IMR-90 (cell line): Measurements from ENCODE around the gene MANSC1. TPM values are rescaled to one million over a fixed set of nuclear protein-coding genes. Genes with fewer than 3 reads are reported as not detected.

Source experiments
- ATAC-seq: fragments of 200-7000 bp; cut with Tn5 transposase; 2 replicates; pipeline ENCODE4 v1.9.1; 2020; ENCODE audit warnings: low read depth, mild to moderate bottlenecking, moderate library complexity
- BruUV-seq: library from RNA; stranded (reverse); fragments of 400-500 nt; replicated peaks from 2 replicates; lab custom pipeline; 2021; lab: Mats Ljungman, UMichigan
- CTCF ChIA-PET: fragments of 300-600 bp; formaldehyde crosslinking; extraction: SDS; loops from one replicate; lab custom pipeline; 2021; ENCODE audit warnings: antibody characterized with exemption; lab: Yijun Ruan, JAX
- POLR2A ChIA-PET: fragments of 300-600 bp; sonication (Branson Sonifier 250); formaldehyde crosslinking; loops from one replicate; lab custom pipeline; 2022; ENCODE audit warnings: antibody characterized with exemption; ENCODE audit not compliant: unreplicated experiment; lab: Charles Lee
- DNase-seq: peaks from one replicate; pipeline ENCODE4 v3.0.0; 2013
- H2AFZ ChIP-seq: replicated peaks from 2 replicates; pipeline ENCODE3; 2013; ENCODE audit warnings: low read length, mild to moderate bottlenecking; ENCODE audit not compliant: poor library complexity
- H2AK5ac ChIP-seq: 2 replicates; pipeline ENCODE4 v1.6.1; 2013; ENCODE audit warnings: low read depth, low read length, inconsistent platforms
- H2AK9ac ChIP-seq: replicated peaks from 2 replicates; pipeline ENCODE3; 2013; ENCODE audit warnings: mild to moderate bottlenecking, low read depth, low read length, moderate library complexity; ENCODE audit not compliant: poor library complexity
- H2BK120ac ChIP-seq: 2 replicates; pipeline ENCODE4 v1.6.1; 2013; ENCODE audit warnings: low read depth, low read length, inconsistent platforms
- H2BK15ac ChIP-seq: 3 replicates; pipeline ENCODE4 v1.6.1; 2013; ENCODE audit warnings: low read depth, low read length, inconsistent platforms
- H2BK20ac ChIP-seq: 2 replicates; pipeline ENCODE4 v1.6.1; 2013; ENCODE audit warnings: low read depth, mild to moderate bottlenecking, inconsistent platforms, low read length, moderate library complexity
- H2BK5ac ChIP-seq: 2 replicates; pipeline ENCODE4 v1.6.1; 2013; ENCODE audit warnings: mild to moderate bottlenecking, low read depth, low read length, inconsistent platforms; ENCODE audit not compliant: poor library complexity, severe bottlenecking
- H3K14ac ChIP-seq: replicated peaks from 2 replicates; pipeline ENCODE4 v1.6.1; 2013; ENCODE audit warnings: low read depth, low read length, inconsistent platforms
- H3K18ac ChIP-seq: 2 replicates; pipeline ENCODE4 v1.6.1; 2013; ENCODE audit warnings: low read depth, low read length, control low read depth
- H3K23ac ChIP-seq: 2 replicates; pipeline ENCODE4 v1.6.1; 2013; ENCODE audit warnings: low read depth, low read length, inconsistent platforms
- H3K27ac ChIP-seq: 2 replicates; pipeline ENCODE4 v1.5.1; 2013; ENCODE audit warnings: mild to moderate bottlenecking, control low read depth, low read length; ENCODE audit not compliant: insufficient read depth
- H3K27me3 ChIP-seq: 2 replicates; pipeline ENCODE4 v1.6.1; 2013; ENCODE audit warnings: low read length; ENCODE audit not compliant: control insufficient read depth, insufficient read depth
- H3K36me3 ChIP-seq: 2 replicates; pipeline ENCODE4 v1.6.1; 2013; ENCODE audit warnings: low read length, mixed read lengths; ENCODE audit not compliant: control insufficient read depth, insufficient read depth
- H3K4ac ChIP-seq: 2 replicates; pipeline ENCODE4 v1.6.1; 2013; ENCODE audit warnings: low read depth, low read length, inconsistent platforms
- H3K4me1 ChIP-seq: 2 replicates; pipeline ENCODE4 v1.6.1; 2013; ENCODE audit warnings: low read length, mixed read lengths; ENCODE audit not compliant: control insufficient read depth, insufficient read depth
- H3K4me2 ChIP-seq: 2 replicates; pipeline ENCODE4 v1.6.1; 2013; ENCODE audit warnings: low read depth, mild to moderate bottlenecking, control low read depth, low read length, moderate library complexity
- H3K4me3 ChIP-seq: 2 replicates; pipeline ENCODE4 v1.5.1; 2013; ENCODE audit warnings: low read depth, mild to moderate bottlenecking, control low read depth, low read length, moderate library complexity; ENCODE audit not compliant: insufficient read depth
- H3K56ac ChIP-seq: 2 replicates; pipeline ENCODE4 v1.6.1; 2013; ENCODE audit warnings: low read length, inconsistent platforms; ENCODE audit not compliant: insufficient read depth; ENCODE audit errors: extremely low read depth
- H3K79me1 ChIP-seq, 2 experiments: 2 replicates each; pipeline ENCODE4 v1.6.1; 2013; ENCODE audit warnings: low read length in 2 of 2, inconsistent platforms in 1 of 2, low read depth in 1 of 2
- H3K9ac ChIP-seq: 2 replicates; pipeline ENCODE4 v1.6.1; 2013; ENCODE audit warnings: low read depth, low read length, control low read depth
- H3K9me1 ChIP-seq: 2 replicates; pipeline ENCODE4 v1.6.1; 2013; ENCODE audit warnings: low read length, inconsistent platforms; ENCODE audit not compliant: insufficient read depth
- H3K9me3 ChIP-seq: 2 replicates; pipeline ENCODE4 v1.6.1; 2013; ENCODE audit warnings: low read length; ENCODE audit not compliant: control insufficient read depth, insufficient read depth
- H4K20me1 ChIP-seq: 2 replicates; pipeline ENCODE4 v1.6.1; 2013; ENCODE audit warnings: low read length, inconsistent platforms; ENCODE audit not compliant: insufficient read depth
- H4K5ac ChIP-seq: 2 replicates; pipeline ENCODE4 v1.6.1; 2013; ENCODE audit warnings: mild to moderate bottlenecking, low read depth, low read length, control low read depth
- H4K8ac ChIP-seq, 2 experiments: 2 replicates each; pipeline ENCODE4 v1.6.1; 2013; ENCODE audit warnings: low read depth in 2 of 2, low read length in 2 of 2, control low read depth in 1 of 2, inconsistent platforms in 1 of 2
- H4K91ac ChIP-seq: 2 replicates; pipeline ENCODE4 v1.6.1; 2013; ENCODE audit warnings: low read depth, low read length, inconsistent platforms; ENCODE audit not compliant: insufficient read depth
- BHLHE40 ChIP-seq: fragments of 150-350 bp; IDR thresholded peaks from 2 replicates; pipeline ENCODE4 v1.6.1; 2016; ENCODE audit warnings: mild to moderate bottlenecking, low read depth, low read length
- CEBPB ChIP-seq: IDR thresholded peaks from 2 replicates; pipeline ENCODE4 v1.6.1; 2012; ENCODE audit warnings: low read depth, low read length, improper control_type of control experiment
- CHD1 ChIP-seq: IDR thresholded peaks from 2 replicates; pipeline ENCODE4 v1.6.1; 2012; ENCODE audit warnings: low read depth, low read length, improper control_type of control experiment
- CTCF ChIP-seq: conservative IDR thresholded peaks from 2 replicates; pipeline ENCODE4 v1.5.1; 2012; ENCODE audit warnings: mild to moderate bottlenecking, low read depth, low read length, improper control_type of control experiment
- ELK1 ChIP-seq: fragments of 150-350 bp; IDR thresholded peaks from 2 replicates; pipeline ENCODE4 v1.6.1; 2016; ENCODE audit warnings: low read depth, mild to moderate bottlenecking, low read length, moderate library complexity, borderline replicate concordance
- FOS ChIP-seq: fragments of 150-350 bp; IDR thresholded peaks from 2 replicates; pipeline ENCODE4 v1.6.1; 2016; ENCODE audit warnings: low read depth, low read length
- MAFK ChIP-seq: IDR thresholded peaks from 2 replicates; pipeline ENCODE4 v1.6.1; 2012; ENCODE audit warnings: low read depth, low read length, improper control_type of control experiment
- MAZ ChIP-seq: IDR thresholded peaks from 2 replicates; pipeline ENCODE4 v1.6.1; 2012; ENCODE audit warnings: low read depth, mild to moderate bottlenecking, low read length, improper control_type of control experiment, moderate library complexity, borderline replicate concordance
- MXI1 ChIP-seq: IDR thresholded peaks from 2 replicates; pipeline ENCODE4 v1.6.1; 2012; ENCODE audit warnings: low read depth, mild to moderate bottlenecking, low read length, moderate library complexity, borderline replicate concordance
- NFE2L2 ChIP-seq: fragments of 150-350 bp; IDR thresholded peaks from 2 replicates; pipeline ENCODE4 v1.6.1; 2016; ENCODE audit warnings: low read depth, mild to moderate bottlenecking, low read length
- POLR2A ChIP-seq: IDR thresholded peaks from 2 replicates; pipeline ENCODE4 v1.6.1; 2012; ENCODE audit warnings: mild to moderate bottlenecking, low read depth, low read length
- RAD21 ChIP-seq: IDR thresholded peaks from 2 replicates; pipeline ENCODE4 v1.6.1; 2012; ENCODE audit warnings: low read length, improper control_type of control experiment
- RCOR1 ChIP-seq: IDR thresholded peaks from 2 replicates; pipeline ENCODE4 v1.6.1; 2012; ENCODE audit warnings: mild to moderate bottlenecking, low read length, improper control_type of control experiment; ENCODE audit not compliant: insufficient replicate concordance
- RFX5 ChIP-seq: IDR thresholded peaks from 2 replicates; pipeline ENCODE4 v1.8.0; 2012; ENCODE audit warnings: low read depth, mild to moderate bottlenecking, low read length, moderate library complexity
- SMC3 ChIP-seq: fragments of 150-350 bp; IDR thresholded peaks from 2 replicates; pipeline ENCODE4 v1.6.1; 2016; ENCODE audit warnings: low read depth, mild to moderate bottlenecking, antibody characterized with exemption, low read length, moderate library complexity
- USF2 ChIP-seq: fragments of 150-350 bp; IDR thresholded peaks from 2 replicates; pipeline ENCODE4 v1.6.1; 2017; ENCODE audit warnings: mild to moderate bottlenecking, antibody characterized with exemption, low read length, low read depth
- WGBS, 2 experiments: methylation state at CpG; one replicate each; pipeline versions ENCODE4 v1.1.5 to v1.1.7; 2013; ENCODE audit warnings: missing lambda C conversion rate in 2 of 2; ENCODE audit not compliant: insufficient read length in 1 of 2; ENCODE audit errors: extremely low coverage in 2 of 2; 5-methylcytosine and 5-hydroxymethylcytosine counted together
- dilution Hi-C: fragments of 300-500 bp; cut with HindIII; formaldehyde crosslinking; loops from one replicate; pipeline ENCODE4 v1.14.3; 2018; ENCODE audit warnings: low sequenced_read_pairs; ENCODE audit not compliant: unreplicated experiment
- in situ Hi-C: fragments of 300-500 bp; cut with MboI; formaldehyde crosslinking; loops from 3 replicates; pipeline ENCODE4 v1.14.3; 2019; ENCODE audit warnings: low sequenced_read_pairs, inconsistent platforms, mixed read lengths
- intact Hi-C: fragments of 100-400 bp; cut with micrococcal nuclease; formaldehyde crosslinking; loops from 2 replicates; pipeline ENCODE4 v1.10.0; 2022
- polyA plus RNA-seq, 3 experiments: library from polyadenylated mRNA; depleted of rRNA; stranded (reverse); fragments of >200 nt; gene quantifications; 2 replicates each; pipeline ENCODE4 v1.2.3, GENCODE V29; 2012; ENCODE audit warnings: low replicate concordance in 1 of 3
- total RNA-seq: library from RNA; depleted of rRNA; stranded (reverse); fragments of >200 nt; gene quantifications from 2 replicates; pipeline ENCODE4 v1.2.3, GENCODE V29; 2012

The MANSC1 gene
- total and polyA plus RNA-seq, 2 of the 4 experiments (the other 2 are of a cell fraction) = 1.1 to 2.2 TPM

- Histone ChIP-seq H3K23ac (no peak overlapping the region), H3K18ac (no peak overlapping the region; the same call in 1 of the 2 replicates), H3K4me3 (no peak overlapping the region), H2AK5ac (no peak overlapping the region), H4K20me1 (no peaks in the 10 kb centered on the region), H2BK120ac (peak overlapping the region; percentile 26; the same call in 1 of the 2 replicates), H3K4me2 (no peak overlapping the region), H3K14ac (peak overlapping the region; percentile 65), H3K4me1 (peaks cover 7% of the 10 kb centered on the region), H2BK15ac (0 out of 3 replicates have a peak overlapping the region, but pooled peaks have one; percentile 21), H3K56ac (no peak overlapping the region), H3K9me1 (peaks cover 3% of the 10 kb centered on the region; the same call in 1 of the 2 replicates), H3K4ac (no peak overlapping the region), H2AK9ac (no peak overlapping the region), H3K36me3 (no peaks in the 10 kb centered on the region), H4K91ac (no peak overlapping the region), H3K9ac (no peak overlapping the region), H2BK20ac (peak overlapping the region; percentile 78; the same call in 1 of the 2 replicates), H4K5ac (no peak overlapping the region), H4K8ac (no peak overlapping the region), H2BK5ac (no peak overlapping the region), H3K9me3 (peaks cover 2% of the 10 kb centered on the region; the same call in 1 of the 2 replicates), H3K27me3 (peaks cover under 1% of the 10 kb centered on the region; the same call in 1 of the 2 replicates), H3K27ac (no peak overlapping the region), H2AFZ (no peak overlapping the region), H3K79me1 (no peaks in the 10 kb centered on the region)
- no CpG with 5 or more reads among the region's 3 CpGs for WGBS, 2 experiments
- ChIA-PET POLR2A (no interaction called here), CTCF (interaction anchor here (1.0 kb wide), 1 partner anchor 45 kb away, joined by 4 read pairs; no protein-coding TSS in a partner anchor)
- no TSS peak for BruUV-seq
- DNase-seq (no peak), ATAC-seq (no peak)
- dilution Hi-C loops = no loop called here
- intact Hi-C loops = no loop called here
- in situ Hi-C loops = no loop called here
- TF ChIP-seq CHD1 = no peak
- no peak for TF ChIP-seq NFE2L2
- TF ChIP-seq USF2 = no peak
- TF ChIP-seq MAFK = no peak
- no peak for TF ChIP-seq CTCF
- TF ChIP-seq POLR2A = no peak
- no peak for TF ChIP-seq RAD21
- TF ChIP-seq CEBPB = no peak
- no peak for TF ChIP-seq SMC3
- TF ChIP-seq FOS = no peak
- no peak for TF ChIP-seq BHLHE40
- no peak for TF ChIP-seq MXI1
- no peak for TF ChIP-seq RCOR1
- TF ChIP-seq MAZ = no peak
- no peak for TF ChIP-seq RFX5
- TF ChIP-seq ELK1 = no peak
These were observed 67.8 kb downstream of the MANSC1 start for GRCh38 chr12:12282202-12282601.
